ENCODE results near the gene NAB1.

NAB1 gene

GRCh38 chr2:190682168-190682567, 33.3 kb downstream of the NAB1 start:
- TF ChIP-seq CTCF (IDR thresholded peaks at IDR 0.05) = no peak

GRCh38 chr2:190683802-190684201, 34.9 kb downstream of the NAB1 start:
- TF ChIP-seq CTCF (IDR thresholded peaks at IDR 0.05) = no peak

GRCh38 chr2:190684931-190685330, 36.0 kb downstream of the NAB1 start:
- TF ChIP-seq CTCF (IDR thresholded peaks at IDR 0.05) = no peak

GRCh38 chr2:190685333-190685732, 36.5 kb downstream of the NAB1 start:
- TF ChIP-seq CTCF (IDR thresholded peaks at IDR 0.05) = no peak

- no peak for TF ChIP-seq CTCF (IDR thresholded peaks at IDR 0.05)
Measured at GRCh38 chr2:190693533-190694232, 44.8 kb downstream of the NAB1 start.

- no peak for TF ChIP-seq CTCF (IDR thresholded peaks at IDR 0.05)
Measured at GRCh38 chr2:190694479-190694878, 45.6 kb downstream of the NAB1 start.

GRCh38 chr2:190695739-190696138, 46.9 kb downstream of the NAB1 start:
- no peak for TF ChIP-seq CTCF (IDR thresholded peaks at IDR 0.05)

Data from LNCAP (cell line).